GM23338 (cell line): ENCODE measurements around the gene CCL17. TPM values are rescaled to one million over a fixed set of nuclear protein-coding genes. Genes with fewer than 3 reads are reported as not detected.

Source experiments
- ATAC-seq: fragments of 200-7000 bp; cut with Tn5 transposase; 3 replicates; pipeline ENCODE4 v1.9.1; 2020
- DNase-seq: peaks from one replicate; pipeline ENCODE4 v3.0.0-alpha.2; 2015; ENCODE audit warnings: low spot score
- H2AFZ ChIP-seq: fragments of 200-600 bp; sonication (generic); 2 replicates; pipeline ENCODE4 v1.8.0; 2016; ENCODE audit warnings: antibody characterized with exemption, mild to moderate bottlenecking, moderate library complexity
- H3F3A ChIP-seq: fragments of 200-600 bp; sonication (generic); replicated peaks from 2 replicates; pipeline ENCODE4 v1.8.0; 2017; ENCODE audit warnings: antibody characterized with exemption, mixed run types, low read depth
- H3K27ac ChIP-seq: fragments of 200-600 bp; sonication (generic); 2 replicates; pipeline ENCODE4 v1.6.1; 2016; ENCODE audit warnings: low read depth
- H3K27me3 ChIP-seq: fragments of 200-600 bp; sonication (generic); 2 replicates; pipeline ENCODE4 v1.8.0; 2016; ENCODE audit warnings: mild to moderate bottlenecking, mixed run types, moderate library complexity; ENCODE audit not compliant: insufficient read depth
- H3K36me3 ChIP-seq: fragments of 200-600 bp; sonication (generic); 2 replicates; pipeline ENCODE4 v1.8.0; 2016; ENCODE audit warnings: mild to moderate bottlenecking; ENCODE audit not compliant: insufficient read depth
- H3K4me1 ChIP-seq: fragments of 200-600 bp; sonication (generic); 2 replicates; pipeline ENCODE4 v1.8.0; 2016; ENCODE audit warnings: mild to moderate bottlenecking, moderate library complexity; ENCODE audit not compliant: insufficient read depth
- H3K4me2 ChIP-seq: fragments of 200-600 bp; sonication (generic); 2 replicates; pipeline ENCODE4 v1.7.1; 2017; ENCODE audit warnings: mixed run types
- H3K4me3 ChIP-seq: fragments of 200-600 bp; sonication (generic); 2 replicates; pipeline ENCODE4 v1.6.1; 2016; ENCODE audit warnings: mixed run types
- H3K79me2 ChIP-seq: fragments of 200-600 bp; sonication (generic); replicated peaks from 2 replicates; pipeline ENCODE4 v1.8.0; 2017; ENCODE audit warnings: mild to moderate bottlenecking; ENCODE audit not compliant: insufficient read depth
- H3K9me2 ChIP-seq: fragments of 200-600 bp; sonication (generic); 2 replicates; pipeline ENCODE4 v1.8.0; 2017; ENCODE audit not compliant: insufficient read depth
- H4K20me1 ChIP-seq: fragments of 200-600 bp; sonication (generic); replicated peaks from 2 replicates; pipeline ENCODE4 v1.8.0; 2017; ENCODE audit warnings: mild to moderate bottlenecking; ENCODE audit not compliant: insufficient read depth
- H3K27ac Mint-ChIP-seq: 2 replicates; pipeline ENCODE4 v1.8.0; 2020; ENCODE audit warnings: inconsistent platforms, mild to moderate bottlenecking, moderate library complexity, mixed read lengths
- H3K27me3 Mint-ChIP-seq: 3 replicates; pipeline ENCODE4 v1.8.0; 2022; ENCODE audit warnings: low read depth, mild to moderate bottlenecking, moderate library complexity, mixed read lengths, inconsistent platforms; ENCODE audit not compliant: insufficient read depth, poor library complexity
- H3K36me3 Mint-ChIP-seq: 3 replicates; pipeline ENCODE4 v1.8.0; 2021; ENCODE audit warnings: low read depth, mild to moderate bottlenecking, inconsistent platforms, moderate library complexity, mixed read lengths
- H3K4me1 Mint-ChIP-seq: 3 replicates; pipeline ENCODE4 v1.8.0; 2020; ENCODE audit warnings: mild to moderate bottlenecking, inconsistent platforms, mixed read lengths
- H3K4me3 Mint-ChIP-seq: 3 replicates; pipeline ENCODE4 v1.8.0; 2021; ENCODE audit warnings: moderate library complexity, mild to moderate bottlenecking, inconsistent platforms, mixed read lengths
- H3K9me3 Mint-ChIP-seq: 3 replicates; pipeline ENCODE4 v1.8.0; 2020; ENCODE audit warnings: moderate library complexity, mild to moderate bottlenecking, inconsistent platforms, mixed read lengths
- CREB1 ChIP-seq: fragments of 250-450 bp; sonication (Bioruptor Pico); IDR thresholded peaks from 2 replicates; pipeline ENCODE4 v1.5.0; 2020; ENCODE audit warnings: low read depth, mild to moderate bottlenecking, moderate library complexity
- EZH2 ChIP-seq: fragments of 200-600 bp; sonication (generic); IDR thresholded peaks from one replicate; pipeline ENCODE4 v1.8.0; 2017; ENCODE audit warnings: antibody characterized with exemption, mild to moderate bottlenecking, low read depth; ENCODE audit not compliant: unreplicated experiment
- EZH2phosphoT487 ChIP-seq: fragments of 200-600 bp; sonication (generic); IDR thresholded peaks from one replicate; pipeline ENCODE4 v1.8.1; 2018; ENCODE audit warnings: antibody characterized with exemption; ENCODE audit not compliant: unreplicated experiment
- JUNB ChIP-seq: IDR thresholded peaks from one replicate; pipeline ENCODE4 v1.6.1; 2016; ENCODE audit warnings: antibody characterized with exemption; ENCODE audit not compliant: unreplicated experiment
- NANOG ChIP-seq: IDR thresholded peaks from 2 replicates; pipeline ENCODE4 v1.6.1; 2016; ENCODE audit warnings: antibody characterized with exemption, borderline replicate concordance
- POLR2AphosphoS5 ChIP-seq: IDR thresholded peaks from 2 replicates; pipeline ENCODE4 v1.6.1; 2016; ENCODE audit warnings: antibody characterized with exemption, low read depth
- STAT1 ChIP-seq: IDR thresholded peaks from one replicate; pipeline ENCODE4 v1.6.1; 2016; ENCODE audit warnings: antibody characterized with exemption; ENCODE audit not compliant: unreplicated experiment
- ZNF114 ChIP-seq: fragments of 250-450 bp; sonication (Bioruptor Pico); IDR thresholded peaks from 2 replicates; pipeline ENCODE4 v1.5.0; 2020; ENCODE audit warnings: mild to moderate bottlenecking, moderate library complexity
- ZNF331 ChIP-seq: fragments of 250-450 bp; sonication (Bioruptor Pico); IDR thresholded peaks from 2 replicates; pipeline ENCODE4 v1.5.0; 2020; ENCODE audit warnings: low read depth, mild to moderate bottlenecking, moderate library complexity
- polyA plus RNA-seq: library from polyadenylated mRNA; unstranded; fragments of >200 nt; fragmentation: Nextera tagmentation; extraction: Ambion mirVana; gene quantifications from 2 replicates; pipeline ENCODE4 v1.2.1, GENCODE V29; 2016
- total RNA-seq: library from RNA; depleted of rRNA; stranded (reverse); fragments of >200 nt; shearing (Covaris generic); gene quantifications from 2 replicates; pipeline ENCODE4 v1.2.3, GENCODE V29; 2014
- TF ChIP-seq, protein P1 (sequence below): IDR thresholded peaks from one replicate; pipeline ENCODE4 v1.6.1; 2018; ENCODE audit warnings: antibody characterized with exemption; ENCODE audit not compliant: unreplicated experiment
- TF ChIP-seq, protein P2 (sequence below), 2 experiments: fragments of 200-600 bp in 1 of 2; sonication (generic) in 1 of 2; conservative IDR thresholded peaks; 2 replicates each; pipeline versions ENCODE4 v1.5.1 to v1.6.1; 2016 to 2017; ENCODE audit warnings: antibody characterized with exemption in 2 of 2, low read depth in 2 of 2, mild to moderate bottlenecking in 2 of 2, moderate library complexity in 1 of 2
- TF ChIP-seq, protein P3 (sequence below): fragments of 250-450 bp; sonication (Bioruptor Pico); IDR thresholded peaks from 2 replicates; pipeline ENCODE4 v1.5.0; 2020; ENCODE audit warnings: mild to moderate bottlenecking, moderate library complexity
- TF ChIP-seq, protein P4 (sequence below): IDR thresholded peaks from 2 replicates; pipeline ENCODE4 v1.6.1; 2016; ENCODE audit warnings: antibody characterized with exemption

Gene CCL17
- total and polyA plus RNA-seq, 2 experiments from 2014 or later: not detected

DNA sequence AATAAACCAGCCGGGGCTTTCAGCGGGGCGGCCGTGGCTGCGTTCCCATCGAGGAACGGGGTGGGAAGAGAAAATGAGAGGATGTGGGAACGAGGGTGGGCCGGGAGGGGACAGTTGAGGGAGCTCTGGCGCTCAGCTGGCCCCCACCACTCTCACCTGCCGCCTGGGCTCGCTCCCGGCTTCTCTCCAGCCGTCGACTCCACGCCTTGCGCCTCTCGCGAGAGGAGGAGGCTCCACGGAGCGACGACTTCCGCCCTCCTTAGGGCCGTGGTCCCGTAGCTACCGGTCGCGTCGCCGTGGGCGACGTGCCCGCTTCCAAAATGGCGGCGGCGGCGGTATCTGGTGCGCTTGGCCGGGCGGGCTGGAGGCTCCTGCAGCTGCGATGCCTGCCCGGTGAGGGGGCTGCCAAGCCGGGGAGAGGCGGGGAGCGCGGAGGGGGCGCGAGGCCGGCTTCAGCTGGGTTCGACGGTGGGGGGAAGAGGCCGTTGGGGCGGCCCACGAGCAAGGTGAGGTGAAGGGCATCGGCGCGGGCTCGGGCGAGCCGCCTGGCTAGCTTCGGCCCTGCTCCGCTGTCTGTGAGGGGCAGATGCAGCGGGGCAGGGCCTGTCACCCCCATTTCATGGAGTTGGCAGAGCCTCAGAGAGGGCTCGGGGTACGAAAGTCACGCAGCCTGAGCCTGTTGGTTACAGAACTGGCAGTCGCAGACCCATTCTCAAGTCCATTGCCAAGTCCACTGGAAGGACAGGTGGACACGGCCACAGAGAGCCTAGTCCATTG is 42.8 kb downstream of the CCL17 start, which contains the start of the genes CIAPIN1 and COQ9:
TSS of gene CIAPIN1 (minus strand) at position 200 of the 777 bp plus-strand sequence. CDS start 6,457 bp downstream, outside the sequence.
TSS of gene COQ9 (plus strand) at position 294 of the 777 bp plus-strand sequence. CDS start at position 321, 27 bp downstream.
- H3K36me3 ChIP-seq: peaks cover 9% of the 10 kb centered on the region; the same call in 1 of the 2 replicates
- peak within 1 kb of the TSS; percentile 83; the same call in 1 of the 2 replicates for H3K27ac ChIP-seq
- H3K27ac Mint-ChIP-seq: peak within 1 kb of the TSS; percentile 93
- peak within 1 kb of the TSS; percentile 96 for H3K4me3 ChIP-seq
- ATAC-seq (peak; percentile 99), DNase-seq (peak; percentile 96)
- H3K9me3 Mint-ChIP-seq: no peaks in the 10 kb centered on the region
- H3K36me3 Mint-ChIP-seq: peaks cover 12% of the 10 kb centered on the region
- peaks cover 14% of the 10 kb centered on the region for H3K27me3 Mint-ChIP-seq
- peaks cover 57% of the 10 kb centered on the region for H3K79me2 ChIP-seq
- H3K27me3 ChIP-seq: no peaks in the 10 kb centered on the region
- H2AFZ ChIP-seq: peak within 1 kb of the TSS; percentile 94
- TF ChIP-seq, protein P1, sequence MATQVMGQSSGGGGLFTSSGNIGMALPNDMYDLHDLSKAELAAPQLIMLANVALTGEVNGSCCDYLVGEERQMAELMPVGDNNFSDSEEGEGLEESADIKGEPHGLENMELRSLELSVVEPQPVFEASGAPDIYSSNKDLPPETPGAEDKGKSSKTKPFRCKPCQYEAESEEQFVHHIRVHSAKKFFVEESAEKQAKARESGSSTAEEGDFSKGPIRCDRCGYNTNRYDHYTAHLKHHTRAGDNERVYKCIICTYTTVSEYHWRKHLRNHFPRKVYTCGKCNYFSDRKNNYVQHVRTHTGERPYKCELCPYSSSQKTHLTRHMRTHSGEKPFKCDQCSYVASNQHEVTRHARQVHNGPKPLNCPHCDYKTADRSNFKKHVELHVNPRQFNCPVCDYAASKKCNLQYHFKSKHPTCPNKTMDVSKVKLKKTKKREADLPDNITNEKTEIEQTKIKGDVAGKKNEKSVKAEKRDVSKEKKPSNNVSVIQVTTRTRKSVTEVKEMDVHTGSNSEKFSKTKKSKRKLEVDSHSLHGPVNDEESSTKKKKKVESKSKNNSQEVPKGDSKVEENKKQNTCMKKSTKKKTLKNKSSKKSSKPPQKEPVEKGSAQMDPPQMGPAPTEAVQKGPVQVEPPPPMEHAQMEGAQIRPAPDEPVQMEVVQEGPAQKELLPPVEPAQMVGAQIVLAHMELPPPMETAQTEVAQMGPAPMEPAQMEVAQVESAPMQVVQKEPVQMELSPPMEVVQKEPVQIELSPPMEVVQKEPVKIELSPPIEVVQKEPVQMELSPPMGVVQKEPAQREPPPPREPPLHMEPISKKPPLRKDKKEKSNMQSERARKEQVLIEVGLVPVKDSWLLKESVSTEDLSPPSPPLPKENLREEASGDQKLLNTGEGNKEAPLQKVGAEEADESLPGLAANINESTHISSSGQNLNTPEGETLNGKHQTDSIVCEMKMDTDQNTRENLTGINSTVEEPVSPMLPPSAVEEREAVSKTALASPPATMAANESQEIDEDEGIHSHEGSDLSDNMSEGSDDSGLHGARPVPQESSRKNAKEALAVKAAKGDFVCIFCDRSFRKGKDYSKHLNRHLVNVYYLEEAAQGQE: peak; percentile 8
- TF ChIP-seq ZNF114 (CRISPR knock-in tag) (no peak), CREB1 (peak; percentile 91), NANOG (no peak), JUNB (no peak), POLR2AphosphoS5 (peak; percentile 95), STAT1 (no peak), EZH2 (no peak), ZNF331 (CRISPR knock-in tag) (no peak), EZH2phosphoT487 (no peak)
- TF ChIP-seq, protein P2, sequence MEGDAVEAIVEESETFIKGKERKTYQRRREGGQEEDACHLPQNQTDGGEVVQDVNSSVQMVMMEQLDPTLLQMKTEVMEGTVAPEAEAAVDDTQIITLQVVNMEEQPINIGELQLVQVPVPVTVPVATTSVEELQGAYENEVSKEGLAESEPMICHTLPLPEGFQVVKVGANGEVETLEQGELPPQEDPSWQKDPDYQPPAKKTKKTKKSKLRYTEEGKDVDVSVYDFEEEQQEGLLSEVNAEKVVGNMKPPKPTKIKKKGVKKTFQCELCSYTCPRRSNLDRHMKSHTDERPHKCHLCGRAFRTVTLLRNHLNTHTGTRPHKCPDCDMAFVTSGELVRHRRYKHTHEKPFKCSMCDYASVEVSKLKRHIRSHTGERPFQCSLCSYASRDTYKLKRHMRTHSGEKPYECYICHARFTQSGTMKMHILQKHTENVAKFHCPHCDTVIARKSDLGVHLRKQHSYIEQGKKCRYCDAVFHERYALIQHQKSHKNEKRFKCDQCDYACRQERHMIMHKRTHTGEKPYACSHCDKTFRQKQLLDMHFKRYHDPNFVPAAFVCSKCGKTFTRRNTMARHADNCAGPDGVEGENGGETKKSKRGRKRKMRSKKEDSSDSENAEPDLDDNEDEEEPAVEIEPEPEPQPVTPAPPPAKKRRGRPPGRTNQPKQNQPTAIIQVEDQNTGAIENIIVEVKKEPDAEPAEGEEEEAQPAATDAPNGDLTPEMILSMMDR (conservative IDR thresholded peaks at IDR 0.05; ENCODE audit: low read depth in 2 of 2): no peak
- TF ChIP-seq, protein P3, sequence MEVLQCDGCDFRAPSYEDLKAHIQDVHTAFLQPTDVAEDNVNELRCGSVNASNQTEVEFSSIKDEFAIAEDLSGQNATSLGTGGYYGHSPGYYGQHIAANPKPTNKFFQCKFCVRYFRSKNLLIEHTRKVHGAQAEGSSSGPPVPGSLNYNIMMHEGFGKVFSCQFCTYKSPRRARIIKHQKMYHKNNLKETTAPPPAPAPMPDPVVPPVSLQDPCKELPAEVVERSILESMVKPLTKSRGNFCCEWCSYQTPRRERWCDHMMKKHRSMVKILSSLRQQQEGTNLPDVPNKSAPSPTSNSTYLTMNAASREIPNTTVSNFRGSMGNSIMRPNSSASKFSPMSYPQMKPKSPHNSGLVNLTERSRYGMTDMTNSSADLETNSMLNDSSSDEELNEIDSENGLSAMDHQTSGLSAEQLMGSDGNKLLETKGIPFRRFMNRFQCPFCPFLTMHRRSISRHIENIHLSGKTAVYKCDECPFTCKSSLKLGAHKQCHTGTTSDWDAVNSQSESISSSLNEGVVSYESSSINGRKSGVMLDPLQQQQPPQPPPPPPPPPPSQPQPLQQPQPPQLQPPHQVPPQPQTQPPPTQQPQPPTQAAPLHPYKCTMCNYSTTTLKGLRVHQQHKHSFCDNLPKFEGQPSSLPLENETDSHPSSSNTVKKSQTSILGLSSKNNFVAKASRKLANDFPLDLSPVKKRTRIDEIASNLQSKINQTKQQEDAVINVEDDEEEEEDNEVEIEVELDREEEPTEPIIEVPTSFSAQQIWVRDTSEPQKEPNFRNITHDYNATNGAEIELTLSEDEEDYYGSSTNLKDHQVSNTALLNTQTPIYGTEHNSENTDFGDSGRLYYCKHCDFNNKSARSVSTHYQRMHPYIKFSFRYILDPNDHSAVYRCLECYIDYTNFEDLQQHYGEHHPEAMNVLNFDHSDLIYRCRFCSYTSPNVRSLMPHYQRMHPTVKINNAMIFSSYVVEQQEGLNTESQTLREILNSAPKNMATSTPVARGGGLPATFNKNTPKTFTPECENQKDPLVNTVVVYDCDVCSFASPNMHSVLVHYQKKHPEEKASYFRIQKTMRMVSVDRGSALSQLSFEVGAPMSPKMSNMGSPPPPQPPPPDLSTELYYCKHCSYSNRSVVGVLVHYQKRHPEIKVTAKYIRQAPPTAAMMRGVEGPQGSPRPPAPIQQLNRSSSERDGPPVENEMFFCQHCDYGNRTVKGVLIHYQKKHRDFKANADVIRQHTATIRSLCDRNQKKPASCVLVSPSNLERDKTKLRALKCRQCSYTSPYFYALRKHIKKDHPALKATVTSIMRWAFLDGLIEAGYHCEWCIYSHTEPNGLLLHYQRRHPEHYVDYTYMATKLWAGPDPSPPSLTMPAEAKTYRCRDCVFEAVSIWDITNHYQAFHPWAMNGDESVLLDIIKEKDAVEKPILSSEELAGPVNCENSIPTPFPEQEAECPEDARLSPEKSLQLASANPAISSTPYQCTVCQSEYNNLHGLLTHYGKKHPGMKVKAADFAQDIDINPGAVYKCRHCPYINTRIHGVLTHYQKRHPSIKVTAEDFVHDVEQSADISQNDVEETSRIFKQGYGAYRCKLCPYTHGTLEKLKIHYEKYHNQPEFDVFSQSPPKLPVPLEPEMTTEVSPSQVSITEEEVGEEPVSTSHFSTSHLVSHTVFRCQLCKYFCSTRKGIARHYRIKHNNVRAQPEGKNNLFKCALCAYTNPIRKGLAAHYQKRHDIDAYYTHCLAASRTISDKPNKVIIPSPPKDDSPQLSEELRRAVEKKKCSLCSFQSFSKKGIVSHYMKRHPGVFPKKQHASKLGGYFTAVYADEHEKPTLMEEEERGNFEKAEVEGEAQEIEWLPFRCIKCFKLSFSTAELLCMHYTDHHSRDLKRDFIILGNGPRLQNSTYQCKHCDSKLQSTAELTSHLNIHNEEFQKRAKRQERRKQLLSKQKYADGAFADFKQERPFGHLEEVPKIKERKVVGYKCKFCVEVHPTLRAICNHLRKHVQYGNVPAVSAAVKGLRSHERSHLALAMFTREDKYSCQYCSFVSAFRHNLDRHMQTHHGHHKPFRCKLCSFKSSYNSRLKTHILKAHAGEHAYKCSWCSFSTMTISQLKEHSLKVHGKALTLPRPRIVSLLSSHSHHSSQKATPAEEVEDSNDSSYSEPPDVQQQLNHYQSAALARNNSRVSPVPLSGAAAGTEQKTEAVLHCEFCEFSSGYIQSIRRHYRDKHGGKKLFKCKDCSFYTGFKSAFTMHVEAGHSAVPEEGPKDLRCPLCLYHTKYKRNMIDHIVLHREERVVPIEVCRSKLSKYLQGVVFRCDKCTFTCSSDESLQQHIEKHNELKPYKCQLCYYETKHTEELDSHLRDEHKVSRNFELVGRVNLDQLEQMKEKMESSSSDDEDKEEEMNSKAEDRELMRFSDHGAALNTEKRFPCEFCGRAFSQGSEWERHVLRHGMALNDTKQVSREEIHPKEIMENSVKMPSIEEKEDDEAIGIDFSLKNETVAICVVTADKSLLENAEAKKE (CRISPR knock-in tag): no peak
- TF ChIP-seq, protein P4, sequence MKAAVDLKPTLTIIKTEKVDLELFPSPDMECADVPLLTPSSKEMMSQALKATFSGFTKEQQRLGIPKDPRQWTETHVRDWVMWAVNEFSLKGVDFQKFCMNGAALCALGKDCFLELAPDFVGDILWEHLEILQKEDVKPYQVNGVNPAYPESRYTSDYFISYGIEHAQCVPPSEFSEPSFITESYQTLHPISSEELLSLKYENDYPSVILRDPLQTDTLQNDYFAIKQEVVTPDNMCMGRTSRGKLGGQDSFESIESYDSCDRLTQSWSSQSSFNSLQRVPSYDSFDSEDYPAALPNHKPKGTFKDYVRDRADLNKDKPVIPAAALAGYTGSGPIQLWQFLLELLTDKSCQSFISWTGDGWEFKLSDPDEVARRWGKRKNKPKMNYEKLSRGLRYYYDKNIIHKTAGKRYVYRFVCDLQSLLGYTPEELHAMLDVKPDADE: peak; percentile 95
- H3K9me2 ChIP-seq: no peaks in the 10 kb centered on the region
- H3K4me2 ChIP-seq: peak within 1 kb of the TSS; percentile 95
- no peaks in the 10 kb centered on the region; the same call in 1 of the 2 replicates for H4K20me1 ChIP-seq
- H3K4me1 Mint-ChIP-seq: peaks cover 7% of the 10 kb centered on the region
- H3F3A ChIP-seq: no peaks in the 10 kb centered on the region
- peaks cover 7% of the 10 kb centered on the region; the same call in 1 of the 2 replicates for H3K4me1 ChIP-seq
- peak within 1 kb of the TSS; percentile 94 for H3K4me3 Mint-ChIP-seq
